ENCODE measurements around the gene PXMP4.
"Not testable (repeated sequence)": the region's sequence is repeated elsewhere in the genome, so short reads cannot be mapped to it uniquely, and the experiment has no call there.

PXMP4 gene

GRCh38 chr20:33701629-33702450, 18.3 kb downstream of the PXMP4 start:
- Histone ChIP-seq H3K9me3 (no peaks in the 10 kb centered on the region), H3K36me3 (peaks cover 20% of the 10 kb centered on the region), H3K4me1 (ENCODE audit: control insufficient read depth in 1 of 2, insufficient read depth in 1 of 2, low read depth in 1 of 2, low read length in 1 of 2) (no peaks in the 10 kb centered on the region), H3K27ac (no peak overlapping the region), H3K4me3 (ENCODE audit: low read depth in 1 of 2, low read length in 1 of 2) (no peak overlapping the region), H3K27me3 (no peaks in the 10 kb centered on the region)
- no peak for TF ChIP-seq CTCF (IDR thresholded peaks at IDR 0.05)

DNA sequence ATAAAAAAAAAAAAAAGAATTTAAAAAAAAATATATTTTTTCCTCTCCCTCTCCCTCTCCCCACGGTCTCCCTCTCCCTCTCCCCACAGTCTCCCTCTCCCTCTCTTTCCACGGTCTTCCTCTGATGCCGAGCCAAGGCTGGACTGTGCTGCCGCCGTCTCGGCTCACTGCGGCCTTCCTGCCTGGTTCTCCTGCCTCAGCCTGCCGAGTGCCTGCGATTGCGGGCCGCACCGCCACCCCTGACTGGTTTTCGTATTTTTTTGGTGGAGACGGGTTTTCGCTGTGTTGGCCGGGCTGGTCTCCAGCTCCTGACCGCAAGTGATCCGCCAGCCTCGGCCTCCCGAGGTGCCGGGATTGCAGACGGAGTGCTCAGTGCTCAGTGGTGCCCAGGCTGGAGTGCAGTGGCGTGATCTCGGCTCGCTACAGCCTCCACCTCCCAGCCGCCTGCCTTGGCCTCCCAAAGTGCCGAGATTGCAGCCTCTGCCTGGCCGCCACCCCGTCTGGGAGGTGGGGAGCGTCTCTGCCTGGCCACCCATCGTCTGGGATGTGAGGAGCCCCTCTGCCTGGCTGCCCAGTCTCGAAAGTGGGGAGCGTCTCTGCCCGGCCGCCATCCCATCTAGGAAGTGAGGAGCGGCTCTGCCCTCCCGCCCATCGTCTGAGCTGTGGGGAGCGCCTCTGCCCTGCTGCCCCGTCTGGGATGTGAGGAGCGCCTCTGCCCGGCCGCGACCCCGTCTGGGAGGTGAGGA, 19.2 kb downstream of the PXMP4 start:
- H3K4me3 ChIP-seq (ENCODE audit: low read depth in 1 of 2, low read length in 1 of 2); H3K4me1 ChIP-seq (ENCODE audit: control insufficient read depth in 1 of 2, insufficient read depth in 1 of 2, low read depth in 1 of 2, low read length in 1 of 2); H3K9me3 ChIP-seq; H3K27ac ChIP-seq; H3K27me3 ChIP-seq: not testable (repeated sequence)
- peaks cover 11% of the 10 kb centered on the region for H3K36me3 ChIP-seq

- not testable (repeated sequence) for H3K27me3 ChIP-seq; H3K27ac ChIP-seq; H3K4me1 ChIP-seq (ENCODE audit: control insufficient read depth in 1 of 2, insufficient read depth in 1 of 2, low read depth in 1 of 2, low read length in 1 of 2); H3K4me3 ChIP-seq (ENCODE audit: low read depth in 1 of 2, low read length in 1 of 2); H3K9me3 ChIP-seq; H3K36me3 ChIP-seq
Observed at GRCh38 chr20:33698966-33699365, 21.1 kb downstream of the PXMP4 start.

DNA sequence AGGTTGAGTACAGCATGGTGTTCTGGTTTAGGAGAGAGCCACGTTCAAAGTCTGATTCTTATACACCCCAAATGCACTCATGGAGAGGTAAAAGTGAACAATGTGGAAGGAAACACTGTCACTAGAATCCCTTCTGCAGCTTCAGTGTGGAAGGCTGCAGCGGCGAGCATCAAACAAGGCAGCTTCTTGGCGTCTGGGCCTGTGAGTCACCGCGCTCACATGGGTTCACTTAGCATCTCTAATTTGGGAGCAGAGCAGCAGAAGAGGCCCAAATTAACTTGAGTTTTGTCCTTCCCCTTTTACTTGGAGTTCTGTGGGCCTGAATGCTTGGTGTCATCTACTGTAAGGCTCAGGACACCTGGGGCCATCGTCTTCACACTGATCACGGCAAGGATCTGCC, 23.0 kb downstream of the PXMP4 start:
- Histone ChIP-seq H3K9me3 (no peaks in the 10 kb centered on the region), H3K27ac (no peak overlapping the region), H3K36me3 (no peaks in the 10 kb centered on the region), H3K4me1 (ENCODE audit: control insufficient read depth in 1 of 2, insufficient read depth in 1 of 2, low read depth in 1 of 2, low read length in 1 of 2) (no peaks in the 10 kb centered on the region), H3K4me3 (ENCODE audit: low read depth in 1 of 2, low read length in 1 of 2) (no peak overlapping the region), H3K27me3 (no peaks in the 10 kb centered on the region)
- no peak for TF ChIP-seq CTCF (IDR thresholded peaks at IDR 0.05)

DNA sequence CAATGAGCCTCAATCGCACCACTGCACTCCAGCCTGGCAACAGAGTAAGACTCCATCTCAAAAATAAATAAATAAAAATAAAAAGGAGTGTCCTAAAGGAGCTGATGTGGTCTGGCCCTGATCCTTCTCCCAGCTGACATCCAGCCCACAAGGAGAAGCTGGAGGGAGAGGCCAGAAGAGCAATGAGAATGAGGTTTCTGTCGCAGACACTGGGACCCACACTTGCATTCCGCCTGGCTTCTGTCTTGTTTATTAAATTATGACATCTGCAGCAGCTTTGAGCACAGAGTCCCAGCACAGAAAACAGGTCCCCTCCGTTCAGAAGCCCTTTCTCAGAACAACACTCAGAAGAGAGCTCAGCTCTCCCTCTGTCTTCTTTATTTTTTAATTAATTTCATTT, 23.7 kb downstream of the PXMP4 start:
- Histone ChIP-seq H3K27me3 (no peaks in the 10 kb centered on the region), H3K9me3 (no peaks in the 10 kb centered on the region), H3K4me1 (ENCODE audit: control insufficient read depth in 1 of 2, insufficient read depth in 1 of 2, low read depth in 1 of 2, low read length in 1 of 2) (no peaks in the 10 kb centered on the region), H3K27ac (no peak overlapping the region), H3K4me3 (ENCODE audit: low read depth in 1 of 2, low read length in 1 of 2) (no peak overlapping the region), H3K36me3 (no peaks in the 10 kb centered on the region)
- TF ChIP-seq CTCF (IDR thresholded peaks at IDR 0.05), result no peak

DNA sequence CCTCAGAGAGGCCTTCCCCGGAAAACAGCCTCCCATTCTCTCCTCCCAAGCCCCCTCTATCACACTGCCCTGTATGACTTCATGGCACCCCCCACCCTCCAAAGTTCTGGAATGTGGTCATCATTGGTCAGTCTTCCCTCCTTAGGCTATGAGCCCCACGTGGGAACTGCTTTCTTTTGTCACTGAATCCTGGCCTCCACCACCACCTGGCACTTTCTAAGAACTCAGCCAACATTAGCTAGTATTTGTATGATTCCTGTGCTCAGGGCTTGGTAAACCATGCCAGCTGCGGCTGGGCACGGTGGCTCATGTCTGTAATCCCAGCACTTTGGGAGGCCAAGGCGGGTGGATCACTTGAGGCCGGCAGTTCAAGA, 25.5 kb downstream of the PXMP4 start:
- Histone ChIP-seq H3K9me3 (no peaks in the 10 kb centered on the region), H3K27me3 (no peaks in the 10 kb centered on the region), H3K4me1 (ENCODE audit: control insufficient read depth in 1 of 2, insufficient read depth in 1 of 2, low read depth in 1 of 2, low read length in 1 of 2) (no peaks in the 10 kb centered on the region), H3K36me3 (no peaks in the 10 kb centered on the region), H3K27ac (no peak overlapping the region), H3K4me3 (ENCODE audit: low read depth in 1 of 2, low read length in 1 of 2) (no peak overlapping the region)
- no peak for TF ChIP-seq CTCF (IDR thresholded peaks at IDR 0.05)

Data from neutrophil (primary cell).